Right atrium auricular region (tissue), 2 donors: ENCODE results near the gene MYO9A. TPM values are rescaled to one million over a fixed set of nuclear protein-coding genes. Genes with fewer than 3 reads are reported as not detected.

Source experiments
- DNase-seq: peaks from one replicate; pipeline ENCODE4 v3.0.0-alpha.2; 2019; ENCODE audit warnings: low spot score
- H3K27ac ChIP-seq, 2 donors: fragments of 200-600 bp; sonication (generic); 1 replicate in 1 of 2; 2 replicates in 1 of 2; pipeline ENCODE4 v1.5.1; 2016 to 2019
- H3K27me3 ChIP-seq, 2 donors: fragments of 200-600 bp; sonication (generic); one replicate each; pipeline versions ENCODE4 v1.5.1 to v1.6.0; 2017 to 2019
- H3K36me3 ChIP-seq: fragments of 200-600 bp; sonication (generic); one replicate; pipeline ENCODE4 v1.5.1; 2016
- H3K4me1 ChIP-seq, 2 donors: fragments of 200-600 bp; sonication (generic); one replicate each; pipeline versions ENCODE4 v1.5.1 to v1.6.0; 2017 to 2019
- H3K4me3 ChIP-seq, 2 donors: fragments of 200-600 bp; sonication (generic); 1 replicate in 1 of 2; 2 replicates in 1 of 2; pipeline ENCODE4 v1.5.1; 2017 to 2019; ENCODE audit warnings: mild to moderate bottlenecking in 1 of 2, moderate library complexity in 1 of 2
- H3K9me3 ChIP-seq, 2 donors: fragments of 200-600 bp; sonication (generic); one replicate each; pipeline ENCODE4 v1.5.1; 2019
- total RNA-seq, 2 donors: library from RNA; depleted of rRNA; stranded (reverse); fragments of >200 nt; gene quantifications; one replicate each; pipeline ENCODE4 v1.1.0, GENCODE V29; 2016
- TF ChIP-seq, protein P1 (sequence below), 2 donors: fragments of 200-600 bp; sonication (generic); IDR thresholded peaks; one replicate each; pipeline ENCODE4 v1.5.1; 2019; ENCODE audit warnings: antibody characterized with exemption in 2 of 2

The MYO9A gene
- total RNA-seq, 2 donors from 2014 or later = 23.4 to 24.1 TPM

DNA sequence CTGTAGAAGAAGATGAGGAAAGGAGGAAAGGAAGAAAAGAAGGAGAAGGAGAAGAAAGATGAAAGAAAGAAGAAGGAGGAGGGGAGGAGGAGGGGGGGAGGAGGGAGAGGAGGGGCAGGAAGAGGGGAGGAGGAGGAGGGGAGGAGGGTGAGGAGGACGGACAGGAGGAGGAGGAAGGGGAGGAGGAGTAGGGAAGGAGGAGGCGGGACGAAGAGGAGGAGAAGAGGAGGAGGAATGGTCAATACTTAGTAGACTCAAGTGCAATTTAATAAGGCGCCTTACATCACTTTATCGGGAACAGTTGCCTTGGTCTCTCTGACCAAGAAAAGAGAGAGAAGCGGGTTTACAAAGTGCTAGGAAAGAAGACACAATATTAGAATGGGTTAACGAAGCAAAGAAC lies 331.3 kb downstream of the MYO9A start:
- H3K4me3 ChIP-seq = no peak overlapping the region
- no peaks in the 10 kb centered on the region for H3K4me1 ChIP-seq
- no peaks in the 10 kb centered on the region for H3K27me3 ChIP-seq
- TF ChIP-seq, protein P1, sequence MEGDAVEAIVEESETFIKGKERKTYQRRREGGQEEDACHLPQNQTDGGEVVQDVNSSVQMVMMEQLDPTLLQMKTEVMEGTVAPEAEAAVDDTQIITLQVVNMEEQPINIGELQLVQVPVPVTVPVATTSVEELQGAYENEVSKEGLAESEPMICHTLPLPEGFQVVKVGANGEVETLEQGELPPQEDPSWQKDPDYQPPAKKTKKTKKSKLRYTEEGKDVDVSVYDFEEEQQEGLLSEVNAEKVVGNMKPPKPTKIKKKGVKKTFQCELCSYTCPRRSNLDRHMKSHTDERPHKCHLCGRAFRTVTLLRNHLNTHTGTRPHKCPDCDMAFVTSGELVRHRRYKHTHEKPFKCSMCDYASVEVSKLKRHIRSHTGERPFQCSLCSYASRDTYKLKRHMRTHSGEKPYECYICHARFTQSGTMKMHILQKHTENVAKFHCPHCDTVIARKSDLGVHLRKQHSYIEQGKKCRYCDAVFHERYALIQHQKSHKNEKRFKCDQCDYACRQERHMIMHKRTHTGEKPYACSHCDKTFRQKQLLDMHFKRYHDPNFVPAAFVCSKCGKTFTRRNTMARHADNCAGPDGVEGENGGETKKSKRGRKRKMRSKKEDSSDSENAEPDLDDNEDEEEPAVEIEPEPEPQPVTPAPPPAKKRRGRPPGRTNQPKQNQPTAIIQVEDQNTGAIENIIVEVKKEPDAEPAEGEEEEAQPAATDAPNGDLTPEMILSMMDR (IDR thresholded peaks at IDR 0.05) = no peak
- DNase-seq = no peak
- H3K27ac ChIP-seq = no peak overlapping the region
- H3K9me3 ChIP-seq = no peaks in the 10 kb centered on the region
- H3K36me3 ChIP-seq = no peaks in the 10 kb centered on the region

DNA sequence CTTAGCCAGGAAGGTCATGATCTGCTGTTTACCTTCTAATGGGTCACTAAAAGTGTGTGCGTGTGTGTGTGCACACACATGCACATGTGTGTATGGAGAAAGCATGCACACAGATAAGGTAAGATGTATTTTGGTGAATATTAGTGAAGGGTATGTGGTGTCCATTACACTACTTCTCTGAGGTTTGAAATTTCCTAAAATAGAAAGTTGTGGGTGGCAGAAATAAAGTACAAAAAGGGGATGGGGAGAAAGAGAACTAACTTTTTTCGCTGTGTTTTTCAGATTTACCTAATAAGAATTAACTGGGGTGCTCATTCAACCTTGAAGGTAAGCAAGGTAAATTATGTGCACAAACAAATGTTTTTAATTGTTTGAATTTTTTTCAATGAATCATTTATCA lies 332.0 kb downstream of the MYO9A start:
- no peaks in the 10 kb centered on the region for H3K27me3 ChIP-seq
- no peaks in the 10 kb centered on the region for H3K36me3 ChIP-seq
- TF ChIP-seq, protein P1 (IDR thresholded peaks at IDR 0.05) = no peak
- no peaks in the 10 kb centered on the region for H3K9me3 ChIP-seq
- no peaks in the 10 kb centered on the region for H3K4me1 ChIP-seq
- H3K4me3 ChIP-seq = no peak overlapping the region
- H3K27ac ChIP-seq = no peak overlapping the region
- no peak for DNase-seq

DNA sequence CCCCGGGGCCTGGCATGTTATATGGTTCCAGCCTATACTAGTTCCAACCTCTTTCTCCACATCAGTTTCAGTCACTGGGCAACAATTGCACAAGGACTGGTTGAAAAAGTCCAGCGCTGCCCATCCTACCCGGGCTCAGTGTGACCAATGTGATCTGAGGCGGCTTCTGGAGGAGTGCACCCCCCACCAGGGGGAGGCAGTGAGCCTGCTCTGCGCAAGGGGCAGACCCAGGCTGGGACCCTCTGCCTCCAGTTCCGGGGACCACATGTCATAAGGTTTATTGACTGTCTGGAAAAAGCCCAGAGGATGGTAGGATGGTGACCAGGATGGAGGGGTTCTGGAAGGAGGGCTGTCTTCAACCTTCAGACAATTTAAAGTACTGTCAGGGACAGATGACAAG lies 333.2 kb downstream of the MYO9A start:
- H3K36me3 ChIP-seq = no peaks in the 10 kb centered on the region
- no peak for DNase-seq
- TF ChIP-seq, protein P1 (IDR thresholded peaks at IDR 0.05) = peak in 1 of 2 donors; percentile 33
- no peak overlapping the region for H3K4me3 ChIP-seq
- H3K4me1 ChIP-seq = peaks cover 0 to 12% of the 10 kb centered on the region in 2 donors
- H3K27me3 ChIP-seq = no peaks in the 10 kb centered on the region
- no peaks in the 10 kb centered on the region for H3K9me3 ChIP-seq
- H3K27ac ChIP-seq = no peak overlapping the region

DNA sequence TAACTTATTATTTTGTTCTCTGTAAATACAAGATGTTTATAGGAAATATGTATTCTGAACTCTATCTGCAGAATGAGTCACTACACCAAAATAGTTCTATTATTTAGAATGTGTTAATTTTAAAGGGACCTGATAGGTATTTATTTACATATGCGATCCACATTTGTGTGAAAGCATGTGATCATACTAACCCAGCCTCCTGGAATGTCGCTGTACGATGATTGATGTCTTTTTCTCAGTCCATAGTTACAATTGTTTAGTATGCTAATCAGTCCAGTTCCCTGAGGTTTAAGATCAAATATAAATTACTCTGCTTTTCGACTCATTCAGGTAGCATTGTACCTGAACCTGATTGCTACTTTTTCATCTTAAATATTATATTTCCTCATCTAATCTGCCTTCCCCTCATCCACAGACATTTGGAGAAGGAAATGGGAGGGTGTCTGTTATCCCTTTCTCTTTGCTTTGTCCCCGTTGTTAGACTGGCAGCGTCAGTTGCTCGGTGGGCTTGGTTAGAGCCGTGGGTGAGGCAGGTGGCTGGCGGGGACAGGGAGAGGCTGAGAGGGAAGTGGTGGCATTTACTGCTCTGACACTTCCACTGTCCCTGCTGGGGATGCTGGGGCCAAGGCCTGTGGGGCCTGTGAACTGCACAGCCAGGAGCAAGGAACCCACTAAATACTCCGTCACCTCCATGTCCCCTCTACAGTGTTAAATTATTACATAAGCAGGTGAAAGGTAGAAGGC lies 335.4 kb downstream of the MYO9A start:
- TF ChIP-seq, protein P1 (IDR thresholded peaks at IDR 0.05) = no peak
- H3K36me3 ChIP-seq = no peaks in the 10 kb centered on the region
- H3K27me3 ChIP-seq = no peaks in the 10 kb centered on the region
- no peaks in the 10 kb centered on the region for H3K9me3 ChIP-seq
- peak; percentile 50 for DNase-seq
- no peak overlapping the region for H3K27ac ChIP-seq
- H3K4me1 ChIP-seq = peaks cover 0 to 12% of the 10 kb centered on the region in 2 donors
- no peak overlapping the region for H3K4me3 ChIP-seq

DNA sequence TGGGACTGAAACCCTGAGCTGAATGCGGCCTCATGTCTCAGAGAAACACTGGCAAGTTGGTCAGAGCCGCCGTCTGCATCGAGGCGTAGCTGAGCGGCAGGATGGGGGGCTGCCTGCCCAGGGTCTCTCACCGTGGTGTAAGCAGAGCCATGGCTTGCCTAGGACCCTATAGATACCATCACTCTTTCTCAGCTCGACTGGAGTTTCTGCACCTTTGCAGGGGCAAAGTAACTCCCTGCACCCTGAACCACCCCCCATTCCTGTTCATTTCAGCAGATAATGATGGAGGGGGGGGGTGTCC lies 336.0 kb downstream of the MYO9A start:
- peak; percentile 42 for DNase-seq
- Histone ChIP-seq H3K4me1 (peaks cover 0 to 12% of the 10 kb centered on the region in 2 donors), H3K9me3 (no peaks in the 10 kb centered on the region), H3K36me3 (no peaks in the 10 kb centered on the region), H3K4me3 (no peak overlapping the region), H3K27ac (no peak overlapping the region), H3K27me3 (no peaks in the 10 kb centered on the region)
- TF ChIP-seq, protein P1 (IDR thresholded peaks at IDR 0.05) = no peak
